K562 (cell line): ENCODE data around the gene DOP1B. TPM values are rescaled to one million over a fixed set of nuclear protein-coding genes. Genes with fewer than 3 reads are reported as not detected.

Source experiments
- ATAC-seq: fragments of 200-7000 bp; cut with Tn5 transposase; 3 replicates; pipeline ENCODE4 v1.9.1; 2020; ENCODE audit warnings: moderate library complexity
- BruUV-seq: library from RNA; stranded (reverse); fragments of 400-500 nt; replicated peaks from 2 replicates; lab custom pipeline; 2021; lab: Mats Ljungman, UMichigan
- CTCF ChIA-PET: fragments of 300-600 bp; formaldehyde crosslinking; extraction: SDS; loops from one replicate; lab custom pipeline; 2021; ENCODE audit warnings: low intra/inter-chr PET ratio; lab: Yijun Ruan, JAX
- POLR2A ChIA-PET: fragments of 300-600, 350-650 bp; sonication (Branson Sonifier 250); formaldehyde crosslinking; extraction: SDS; loops from one replicate; lab custom pipeline; 2021; ENCODE audit warnings: antibody characterized with exemption, inconsistent platforms; lab: Yijun Ruan, JAX
- DNase-seq, 4 experiments: peaks; one replicate each; pipeline versions ENCODE4 v3.0.0 to v3.0.0-alpha.2; 2011 to 2018; ENCODE audit warnings: low spot score in 3 of 4, mixed read lengths in 3 of 4; ENCODE audit errors: extremely low read depth in 1 of 4
- FAIRE-seq: peaks from 2 replicates; lab custom pipeline; 2011; peaks lifted over from hg19 to GRCh38; lab: Jason Lieb, UNC
- H2AFZ ChIP-seq: 2 replicates; pipeline ENCODE4 v1.6.0; 2011; ENCODE audit warnings: low read depth, low read length, control low read depth, inconsistent platforms
- H3K27ac ChIP-seq: fragments of 200-600 bp; 3 replicates; pipeline ENCODE4 v1.8.0; 2011; ENCODE audit warnings: low read depth, mild to moderate bottlenecking, control low read depth, inconsistent platforms, low read length, moderate library complexity, mixed read lengths; ENCODE audit errors: extremely low read depth
- H3K27me3 ChIP-seq, 2 experiments: fragments of 300-600 bp in 1 of 2; 2 replicates in 1 of 2; 3 replicates in 1 of 2; pipeline versions ENCODE4 v1.6.0 to v1.8.0; 2011; ENCODE audit warnings: inconsistent platforms in 2 of 2, low read length in 2 of 2, mild to moderate bottlenecking in 1 of 2, mixed read lengths in 1 of 2, moderate library complexity in 1 of 2; ENCODE audit not compliant: control insufficient read depth in 2 of 2, insufficient read depth in 2 of 2
- H3K36me3 ChIP-seq: fragments of 300-600 bp; 3 replicates; pipeline ENCODE4 v1.8.0; 2011; ENCODE audit warnings: mild to moderate bottlenecking, low read length, inconsistent platforms; ENCODE audit not compliant: control insufficient read depth, insufficient read depth
- H3K4me1 ChIP-seq, 2 experiments: fragments of 200-600 bp in 1 of 2; replicated peaks in 1 of 2; 2 replicates in 1 of 2; 3 replicates in 1 of 2; pipeline versions ENCODE4 v1.5.1 to v1.8.0; 2011; ENCODE audit warnings: inconsistent platforms in 2 of 2, low read length in 2 of 2, mild to moderate bottlenecking in 1 of 2, mixed read lengths in 1 of 2, moderate library complexity in 1 of 2; ENCODE audit not compliant: control insufficient read depth in 2 of 2, insufficient read depth in 2 of 2
- H3K4me2 ChIP-seq: 2 replicates; pipeline ENCODE4 v1.6.1; 2011; ENCODE audit warnings: low read length, control low read depth, inconsistent platforms, mixed read lengths; ENCODE audit not compliant: insufficient read depth
- H3K4me3 ChIP-seq: fragments of 200-600 bp; sonication (generic), shearing (Covaris generic); 2 replicates; pipeline ENCODE4 v1.5.1; 2016; ENCODE audit warnings: control low read depth, inconsistent platforms
- H3K79me2 ChIP-seq: fragments of 200-600 bp; 3 replicates; pipeline ENCODE4 v1.8.0; 2011; ENCODE audit warnings: low read length, inconsistent platforms; ENCODE audit not compliant: control insufficient read depth, insufficient read depth
- H3K9ac ChIP-seq, 2 experiments: 2 replicates each; pipeline versions ENCODE4 v1.6.0 to v1.6.1; 2011; ENCODE audit warnings: low read depth in 2 of 2, low read length in 2 of 2, control low read depth in 1 of 2, inconsistent platforms in 1 of 2, mild to moderate bottlenecking in 1 of 2, mixed read lengths in 1 of 2; ENCODE audit not compliant: insufficient read depth in 1 of 2
- H3K9me1 ChIP-seq: one replicate; pipeline ENCODE4 v1.6.0; 2011; ENCODE audit warnings: inconsistent platforms, mild to moderate bottlenecking, low read length, moderate library complexity; ENCODE audit not compliant: control insufficient read depth, insufficient read depth
- H3K9me3 ChIP-seq: replicated peaks from 2 replicates; pipeline ENCODE4 v1.5.1; 2011; ENCODE audit warnings: low read depth, low read length, inconsistent platforms; ENCODE audit not compliant: control insufficient read depth, insufficient read depth
- H4K20me1 ChIP-seq: replicated peaks from 2 replicates; pipeline ENCODE4 v1.6.1; 2011; ENCODE audit warnings: low read length, inconsistent platforms, mixed read lengths; ENCODE audit not compliant: control insufficient read depth, insufficient read depth
- CHD1 ChIP-seq: fragments of 200-600 bp; sonication (generic); IDR thresholded peaks from one replicate; pipeline ENCODE4 v1.6.1; 2012; ENCODE audit warnings: mild to moderate bottlenecking, moderate library complexity, low read length, inconsistent platforms
- E2F1 ChIP-seq: sonication (generic); formaldehyde crosslinking; IDR thresholded peaks from 2 replicates; pipeline ENCODE4 v1.8.1; 2023; ENCODE audit warnings: mild to moderate bottlenecking, missing genetic modification reagents, moderate library complexity
- ESRRB ChIP-seq: fragments of 250-450 bp; sonication (Bioruptor Pico); IDR thresholded peaks from 2 replicates; pipeline ENCODE4 v1.5.0; 2020; ENCODE audit warnings: mild to moderate bottlenecking, moderate library complexity, borderline replicate concordance
- EWSR1 ChIP-seq: fragments of 450-650 bp; IDR thresholded peaks from 2 replicates; pipeline ENCODE4 v1.6.1; 2018; ENCODE audit warnings: borderline replicate concordance, mild to moderate bottlenecking, low read depth, moderate library complexity; ENCODE audit not compliant: partially characterized antibody
- KDM5B ChIP-seq: fragments of 200-600 bp; sonication (generic); IDR thresholded peaks from 2 replicates; pipeline ENCODE4 v1.6.1; 2012; ENCODE audit warnings: low read depth, mild to moderate bottlenecking, moderate library complexity, low read length, control low read depth, inconsistent platforms; ENCODE audit not compliant: insufficient replicate concordance
- LEF1 ChIP-seq: fragments of 450-650 bp; IDR thresholded peaks from 2 replicates; pipeline ENCODE4 v1.6.1; 2016; ENCODE audit warnings: mild to moderate bottlenecking
- MBD1 ChIP-seq: fragments of 250-450 bp; sonication (Bioruptor Pico); IDR thresholded peaks from 2 replicates; pipeline ENCODE4 v1.8.0; 2022; ENCODE audit warnings: inconsistent platforms
- MEF2A ChIP-seq: IDR thresholded peaks from 2 replicates; pipeline ENCODE4 v1.6.1; 2011; ENCODE audit warnings: low read depth, mild to moderate bottlenecking, low read length, moderate library complexity; ENCODE audit not compliant: control insufficient read depth
- MNT ChIP-seq, 2 experiments: fragments of 450-650 bp; conservative IDR thresholded peaks; 2 replicates each; pipeline ENCODE4 v1.6.1; 2017; ENCODE audit warnings: mild to moderate bottlenecking in 2 of 2, moderate library complexity in 2 of 2
- NR2C1 ChIP-seq, 2 experiments: fragments of 450-650 bp; IDR thresholded peaks; 2 replicates each; pipeline ENCODE4 v1.6.1; 2017; ENCODE audit warnings: mild to moderate bottlenecking in 2 of 2, antibody characterized with exemption in 1 of 2, inconsistent platforms in 1 of 2, missing compliant biosample characterization in 1 of 2, missing genetic modification characterization in 1 of 2
- TRIM28 ChIP-seq: fragments of 450-650 bp; IDR thresholded peaks from 2 replicates; pipeline ENCODE4 v1.6.1; 2017
- U2AF1 ChIP-seq: fragments of 200-400 bp; formaldehyde crosslinking; optimal IDR thresholded peaks from 2 replicates; pipeline ENCODE3; 2017; ENCODE audit warnings: mild to moderate bottlenecking, low read depth, low read length, moderate library complexity
- ZBTB7A ChIP-seq: IDR thresholded peaks from 2 replicates; pipeline ENCODE4 v1.6.1; 2011; ENCODE audit warnings: low read depth, mild to moderate bottlenecking, low read length, moderate library complexity, borderline replicate concordance; ENCODE audit not compliant: control insufficient read depth
- ZKSCAN8 ChIP-seq: fragments of 200-800 bp; sonication (Bioruptor generic); IDR thresholded peaks from 2 replicates; pipeline ENCODE4 v1.6.1; 2016; ENCODE audit warnings: missing genetic modification characterization, missing compliant biosample characterization
- ZNF121 ChIP-seq: sonication (generic); formaldehyde crosslinking; conservative IDR thresholded peaks from 2 replicates; pipeline ENCODE4 v1.8.0; 2022; ENCODE audit warnings: missing genetic modification reagents
- ZNF316 ChIP-seq: fragments of 450-650 bp; IDR thresholded peaks from 2 replicates; pipeline ENCODE4 v1.6.1; 2016
- ZNF551 ChIP-seq: fragments of 250-450 bp; sonication (Bioruptor Pico); IDR thresholded peaks from 2 replicates; pipeline ENCODE4 v1.5.0; 2021; ENCODE audit warnings: mild to moderate bottlenecking, moderate library complexity
- ZNF778 ChIP-seq: fragments of 450-650 bp; formaldehyde crosslinking; IDR thresholded peaks from 2 replicates; pipeline ENCODE4 v1.4.0; 2020; ENCODE audit warnings: mild to moderate bottlenecking, moderate library complexity
- ZNF79 ChIP-seq: fragments of 250-450 bp; sonication (Bioruptor Pico); IDR thresholded peaks from 2 replicates; pipeline ENCODE4 v1.4.0; 2020; ENCODE audit warnings: low read depth, mild to moderate bottlenecking, moderate library complexity
- ZZZ3 ChIP-seq: fragments of 450-650 bp; IDR thresholded peaks from 2 replicates; pipeline ENCODE4 v1.6.1; 2016; ENCODE audit warnings: antibody characterized with exemption, mild to moderate bottlenecking, moderate library complexity
- WGBS: fragments of 100-300 bp; shearing (Covaris generic); methylation state at CpG from one replicate; pipeline ENCODE4 v1.1.6; 2016; ENCODE audit warnings: low coverage, mixed read lengths; ENCODE audit not compliant: insufficient coverage; ENCODE audit errors: missing lambda C conversion rate; 5-methylcytosine and 5-hydroxymethylcytosine counted together
- in situ Hi-C: fragments of 300-500 bp; cut with MboI; formaldehyde crosslinking; loops from 4 replicates; pipeline ENCODE4 v1.15.0; 2018; ENCODE audit warnings: inconsistent platforms, mixed read lengths
- intact Hi-C: fragments of 100-400 bp; cut with micrococcal nuclease; formaldehyde crosslinking; loops from 2 replicates; pipeline ENCODE4 v1.14.2; 2022
- polyA plus RNA-seq, 8 experiments: library from polyadenylated mRNA; depleted of rRNA in 4 of 8; stranded (reverse) in 5 of 8; unstranded in 3 of 8; fragments of >200 nt; fragmentation: Nextera tagmentation in 2 of 8; fragmentation: Illumina TruSeq in 1 of 8; extraction: Ambion mirVana in 2 of 8; extraction: Trizol in 1 of 8; gene quantifications; 2 replicates each; pipeline versions ENCODE4 v1.2.1 to v1.2.3, GENCODE V29; 2011 to 2014; ENCODE audit warnings: inconsistent platforms in 1 of 8, missing spikeins in 1 of 8
- total RNA-seq, 7 experiments: library from RNA; depleted of rRNA in 6 of 7; stranded (reverse); fragments of >200 nt in 6 of 7; fragmentation: Illumina TruSeq in 2 of 7; extraction: Trizol in 2 of 7; gene quantifications; 2 replicates each; pipeline versions ENCODE4 v1.2.1 to v1.2.3, GENCODE V29; 2011 to 2021; ENCODE audit warnings: low replicate concordance in 1 of 7

DOP1B gene
- total and polyA plus RNA-seq, 9 of the 15 experiments (the other 6 are each of a cell fraction or from before 2014, with no cell fraction given), result 0.04 to 2.2 (median 0.68) TPM

GRCh38 chr21:36184545-36184944 is 27.9 kb downstream of the DOP1B start:
- H3K9me3 ChIP-seq, result 0 out of 2 replicates have a peak, but pooled peaks cover 1% of the 10 kb centered on the region
- ChIA-PET POLR2A (interaction anchor here (0.6 to 0.7 kb wide), 2 partner anchors 20 to 1406 kb away, joined by 3 read pairs; no protein-coding TSS in a partner anchor), CTCF (no interaction called here)
- 21% methylated on average over 16 of the region's 16 CpGs for WGBS
- FAIRE-seq (no peak), DNase-seq (no peak), ATAC-seq (no peak)
- no peak overlapping the region for H2AFZ ChIP-seq
- no peaks in the 10 kb centered on the region for H3K36me3 ChIP-seq
- in situ Hi-C loops, result no loop called here
- no peak overlapping the region for H3K4me3 ChIP-seq
- peaks cover 31 to 58% of the 10 kb centered on the region in 2 experiments; a peak in 4 of 5 replicates for H3K27me3 ChIP-seq
- H3K9me1 ChIP-seq, result no peaks in the 10 kb centered on the region
- H3K9ac ChIP-seq, result 0 out of 4 replicates have a peak overlapping the region, but pooled peaks of 1 of the 2 experiments have one; percentile 51
- no peak overlapping the region for H3K27ac ChIP-seq
- no TSS peak for BruUV-seq
- no peaks in the 10 kb centered on the region for H3K79me2 ChIP-seq
- peaks cover 0 to 3% of the 10 kb centered on the region in 2 experiments; a peak in 2 of 5 replicates for H3K4me1 ChIP-seq
- intact Hi-C loops, result no loop called here
- 0 out of 2 replicates have a peak, but pooled peaks cover 3% of the 10 kb centered on the region for H4K20me1 ChIP-seq
- TF ChIP-seq LEF1, result no peak
- TF ChIP-seq ESRRB (CRISPR knock-in tag), result no peak
- no peak for TF ChIP-seq U2AF1
- TF ChIP-seq MNT (conservative IDR thresholded peaks at IDR 0.05), result no peak
- no peak for TF ChIP-seq TRIM28
- no peak for TF ChIP-seq NR2C1 (IDR thresholded peaks at IDR 0.05)
- TF ChIP-seq NR2C1 (tag; IDR thresholded peaks at IDR 0.05), result no peak
- no peak for TF ChIP-seq ZNF121
- no peak for TF ChIP-seq ZNF551
- TF ChIP-seq ZNF316, result no peak
- TF ChIP-seq ZKSCAN8 (CRISPR knock-in tag), result no peak
- TF ChIP-seq ZBTB7A, result no peak
- no peak for TF ChIP-seq ZNF778
- no peak for TF ChIP-seq ZNF79 (CRISPR knock-in tag)
- TF ChIP-seq MEF2A, result no peak
- TF ChIP-seq CHD1, result no peak
- TF ChIP-seq E2F1 (CRISPR knock-in tag), result no peak
- no peak for TF ChIP-seq KDM5B
- no peak for TF ChIP-seq EWSR1
- TF ChIP-seq MBD1 (CRISPR knock-in tag), result no peak
- TF ChIP-seq ZZZ3, result no peak
- H3K4me2 ChIP-seq, result no peak overlapping the region
